H1 (cell line): Measurements from ENCODE around the gene SERGEF. TPM values are rescaled to one million over a fixed set of nuclear protein-coding genes. Genes with fewer than 3 reads are reported as not detected.

Source experiments
- CTCF ChIA-PET: fragments of 300-600 bp; sonication (Branson Sonifier 250); formaldehyde crosslinking; loops from one replicate; lab custom pipeline; 2021; ENCODE audit not compliant: partially characterized antibody; lab: Charles Lee
- POLR2A ChIA-PET: fragments of 300-600 bp; sonication (Branson Sonifier 250); formaldehyde crosslinking; loops from one replicate; lab custom pipeline; 2021; ENCODE audit warnings: inconsistent platforms; ENCODE audit not compliant: partially characterized antibody; lab: Charles Lee
- DNase-seq, 2 experiments: peaks; one replicate each; pipeline versions ENCODE4 v3.0.0 to v3.0.0-alpha.2; 2010 to 2022; ENCODE audit warnings: low spot score in 2 of 2, low read depth in 1 of 2, mixed read lengths in 1 of 2
- FAIRE-seq: peaks from 2 replicates; lab custom pipeline; 2011; peaks lifted over from hg19 to GRCh38; lab: Jason Lieb, UNC
- H2AFZ ChIP-seq: 2 replicates; pipeline ENCODE4 v1.8.1; 2012; ENCODE audit warnings: low read length, inconsistent platforms
- H2AK5ac ChIP-seq: 2 replicates; pipeline ENCODE4 v1.6.1; 2013; ENCODE audit warnings: low read depth, low read length
- H2BK120ac ChIP-seq: replicated peaks from 2 replicates; pipeline ENCODE3; 2013; ENCODE audit warnings: low read depth, low read length, inconsistent platforms
- H2BK12ac ChIP-seq: 2 replicates; pipeline ENCODE4 v1.6.1; 2013; ENCODE audit warnings: low read depth, low read length
- H2BK15ac ChIP-seq: 2 replicates; pipeline ENCODE4 v1.6.1; 2013; ENCODE audit warnings: low read length
- H2BK20ac ChIP-seq: 2 replicates; pipeline ENCODE4 v1.6.1; 2013; ENCODE audit warnings: low read length
- H2BK5ac ChIP-seq: 2 replicates; pipeline ENCODE4 v1.6.1; 2013; ENCODE audit warnings: low read depth, low read length
- H3K14ac ChIP-seq: 2 replicates; pipeline ENCODE4 v1.6.1; 2013; ENCODE audit warnings: inconsistent platforms; ENCODE audit not compliant: insufficient read length
- H3K18ac ChIP-seq: 2 replicates; pipeline ENCODE4 v1.6.1; 2013; ENCODE audit warnings: low read length; ENCODE audit errors: extremely low read depth
- H3K23ac ChIP-seq: 2 replicates; pipeline ENCODE4 v1.6.1; 2013; ENCODE audit warnings: inconsistent platforms; ENCODE audit not compliant: insufficient read length
- H3K23me2 ChIP-seq: 2 replicates; pipeline ENCODE4 v1.6.1; 2013; ENCODE audit warnings: low read depth, low read length
- H3K27ac ChIP-seq: 2 replicates; pipeline ENCODE4 v1.6.1; 2011; ENCODE audit warnings: low read depth, low read length, inconsistent platforms
- H3K27me3 ChIP-seq, 4 experiments: replicated peaks in 1 of 4; 1 replicate in 1 of 4; 2 replicates in 3 of 4; pipeline versions ENCODE4 v1.6.1 to v1.8.1; 2011 to 2013; ENCODE audit warnings: low read length in 3 of 4, mild to moderate bottlenecking in 3 of 4, inconsistent platforms in 2 of 4, mixed read lengths in 2 of 4, moderate library complexity in 1 of 4; ENCODE audit not compliant: control insufficient read depth in 3 of 4, insufficient read depth in 3 of 4; ENCODE audit errors: extremely low read depth in 1 of 4
- H3K36me3 ChIP-seq, 4 experiments: 2 replicates each; pipeline versions ENCODE4 v1.6.1 to v1.8.1; 2011 to 2013; ENCODE audit warnings: mild to moderate bottlenecking in 4 of 4, low read length in 3 of 4, moderate library complexity in 2 of 4, control low read depth in 1 of 4, inconsistent platforms in 1 of 4; ENCODE audit not compliant: insufficient read depth in 4 of 4, control insufficient read depth in 2 of 4
- H3K4ac ChIP-seq: replicated peaks from 2 replicates; pipeline ENCODE3; 2013; ENCODE audit warnings: low read length, low read depth, mixed read lengths, inconsistent platforms; ENCODE audit not compliant: insufficient read length
- H3K4me1 ChIP-seq, 4 experiments: replicated peaks in 1 of 4; 1 replicate in 1 of 4; 2 replicates in 3 of 4; pipeline versions ENCODE4 v1.6.1 to v1.8.1; 2011 to 2013; ENCODE audit warnings: low read length in 3 of 4, inconsistent platforms in 2 of 4, mixed read lengths in 1 of 4; ENCODE audit not compliant: insufficient read depth in 4 of 4, control insufficient read depth in 3 of 4
- H3K4me2 ChIP-seq, 2 experiments: 2 replicates each; pipeline versions ENCODE4 v1.6.1 to v1.8.1; 2011 to 2013; ENCODE audit warnings: low read depth in 2 of 2, low read length in 2 of 2, control low read depth in 1 of 2, inconsistent platforms in 1 of 2, mild to moderate bottlenecking in 1 of 2; ENCODE audit not compliant: insufficient read depth in 1 of 2
- H3K4me3 ChIP-seq, 4 experiments: fragments of 200-600, 300-600 bp in 1 of 4; sonication (generic), shearing (Covaris generic), sonication (Bioruptor Twin) in 1 of 4; 2 replicates each; pipeline versions ENCODE4 v1.5.1 to v1.8.1; 2011 to 2016; ENCODE audit warnings: low read length in 4 of 4, low read depth in 3 of 4, control low read depth in 2 of 4, inconsistent platforms in 2 of 4, mild to moderate bottlenecking in 2 of 4, mixed read lengths in 1 of 4, moderate library complexity in 1 of 4; ENCODE audit not compliant: insufficient read depth in 2 of 4; ENCODE audit errors: extremely low read depth in 1 of 4
- H3K56ac ChIP-seq: replicated peaks from 2 replicates; pipeline ENCODE3; 2013; ENCODE audit warnings: low read depth, mild to moderate bottlenecking, mixed read lengths, low read length, inconsistent platforms; ENCODE audit not compliant: insufficient read length
- H3K79me1 ChIP-seq: 2 replicates; pipeline ENCODE4 v1.6.1; 2013; ENCODE audit warnings: low read depth, low read length, control low read depth
- H3K79me2 ChIP-seq, 2 experiments: 2 replicates each; pipeline versions ENCODE4 v1.6.1 to v1.8.1; 2012 to 2013; ENCODE audit warnings: low read length in 2 of 2, mild to moderate bottlenecking in 2 of 2, inconsistent platforms in 1 of 2; ENCODE audit not compliant: insufficient read depth in 2 of 2, control insufficient read depth in 1 of 2
- H3K9ac ChIP-seq, 4 experiments: replicated peaks in 1 of 4; 1 replicate in 1 of 4; 2 replicates in 3 of 4; pipeline versions ENCODE4 v1.6.1 to v1.8.1; 2011 to 2013; ENCODE audit warnings: low read depth in 3 of 4, low read length in 3 of 4, control low read depth in 2 of 4, mild to moderate bottlenecking in 2 of 4, moderate library complexity in 2 of 4, inconsistent platforms in 1 of 4; ENCODE audit errors: extremely low read depth in 1 of 4
- H3K9me3 ChIP-seq, 2 experiments: 2 replicates each; pipeline versions ENCODE4 v1.6.1 to v1.8.1; 2012 to 2013; ENCODE audit warnings: mild to moderate bottlenecking in 2 of 2, moderate library complexity in 2 of 2, control low read depth in 1 of 2, inconsistent platforms in 1 of 2, low read depth in 1 of 2, low read length in 1 of 2, mixed read lengths in 1 of 2; ENCODE audit not compliant: insufficient read depth in 2 of 2
- H4K20me1 ChIP-seq, 2 experiments: replicated peaks in 1 of 2; 2 replicates each; pipeline versions ENCODE3 to v1.8.1; 2011 to 2013; ENCODE audit warnings: inconsistent platforms in 2 of 2, low read length in 2 of 2, mild to moderate bottlenecking in 1 of 2; ENCODE audit not compliant: insufficient read depth in 2 of 2, control insufficient read depth in 1 of 2
- H4K5ac ChIP-seq: 2 replicates; pipeline ENCODE4 v1.6.1; 2013; ENCODE audit warnings: low read length, low read depth, mixed read lengths, inconsistent platforms; ENCODE audit not compliant: insufficient read length
- H4K8ac ChIP-seq: 2 replicates; pipeline ENCODE4 v1.8.0; 2013; ENCODE audit warnings: mild to moderate bottlenecking, moderate library complexity, low read length, inconsistent platforms; ENCODE audit not compliant: insufficient read depth; ENCODE audit errors: extremely low read depth
- H4K91ac ChIP-seq: replicated peaks from 2 replicates; pipeline ENCODE3; 2013; ENCODE audit warnings: low read length, mixed read lengths, inconsistent platforms; ENCODE audit not compliant: insufficient read length
- BCL11A ChIP-seq, 2 experiments: IDR thresholded peaks; one replicate each; pipeline ENCODE4 v1.6.1; 2011; ENCODE audit warnings: low read depth in 2 of 2, low read length in 2 of 2, mild to moderate bottlenecking in 2 of 2
- CBX8 ChIP-seq: fragments of 300-800, 300-1000 bp; sonication (generic); IDR thresholded peaks from 2 replicates; pipeline ENCODE4 v1.7.1; 2016; ENCODE audit warnings: low read depth, low read length, borderline replicate concordance
- CHD1 ChIP-seq: IDR thresholded peaks from 2 replicates; pipeline ENCODE4 v1.6.1; 2012; ENCODE audit warnings: low read depth, low read length, improper control_type of control experiment
- E2F6 ChIP-seq: IDR thresholded peaks from 2 replicates; pipeline ENCODE4 v1.6.1; 2012; ENCODE audit warnings: inconsistent platforms
- EZH2 ChIP-seq: fragments of 200-600 bp; sonication (generic); IDR thresholded peaks from 2 replicates; pipeline ENCODE4 v1.7.1; 2012; ENCODE audit warnings: low read depth, mild to moderate bottlenecking, moderate library complexity, low read length, inconsistent platforms; ENCODE audit not compliant: severe bottlenecking
- MAFK ChIP-seq: IDR thresholded peaks from 2 replicates; pipeline ENCODE4 v1.6.1; 2012; ENCODE audit warnings: low read depth, mild to moderate bottlenecking, improper control_type of control experiment, low read length
- POLR2A ChIP-seq, 2 experiments: IDR thresholded peaks; 1 replicate in 1 of 2; 2 replicates in 1 of 2; pipeline ENCODE4 v1.6.1; 2011; ENCODE audit warnings: low read depth in 2 of 2, low read length in 2 of 2, mild to moderate bottlenecking in 2 of 2; ENCODE audit errors: control extremely low read depth in 1 of 2
- SIRT6 ChIP-seq: IDR thresholded peaks from one replicate; pipeline ENCODE4 v1.7.1; 2012; ENCODE audit warnings: low read length, inconsistent platforms
- SP2 ChIP-seq: IDR thresholded peaks from 2 replicates; pipeline ENCODE4 v1.6.1; 2012; ENCODE audit warnings: mild to moderate bottlenecking, low read length, inconsistent platforms
- SP4 ChIP-seq: IDR thresholded peaks from 2 replicates; pipeline ENCODE4 v1.6.1; 2012; ENCODE audit warnings: low read length, inconsistent platforms
- TAF7 ChIP-seq: optimal IDR thresholded peaks from 2 replicates; pipeline ENCODE3; 2011; ENCODE audit warnings: low read depth, mild to moderate bottlenecking, inconsistent platforms, low read length, moderate library complexity, borderline replicate concordance
- WGBS, 2 experiments: shearing (Covaris generic) in 1 of 2; methylation state at CpG; one replicate each; pipeline versions ENCODE4 v1.1.6 to v1.1.7; 2013 to 2015; ENCODE audit warnings: low lambda C conversion rate in 2 of 2, mixed read lengths in 2 of 2, inconsistent platforms in 1 of 2, low coverage in 1 of 2, missing lambda C conversion rate in 1 of 2; ENCODE audit not compliant: insufficient replicate concordance in 2 of 2, insufficient coverage in 1 of 2, insufficient read length in 1 of 2; ENCODE audit errors: extremely low coverage in 1 of 2, missing lambda C conversion rate in 1 of 2; 5-methylcytosine and 5-hydroxymethylcytosine counted together
- polyA plus RNA-seq, 7 experiments: library from polyadenylated mRNA; depleted of rRNA in 3 of 7; stranded (reverse) in 5 of 7; unstranded in 2 of 7; fragments of >200 nt in 5 of 7; fragments of 200-250 nt in 2 of 7; gene quantifications; 1 replicate in 5 of 7; 2 replicates in 1 of 7; 4 replicates in 1 of 7; pipeline versions ENCODE4 v1.2.1 to v1.2.3, GENCODE V29; 2011 to 2013; ENCODE audit warnings: missing spikeins in 2 of 7, mixed read lengths in 2 of 7
- total RNA-seq: library from RNA; stranded (reverse); fragmentation: NEBNext Ultra II Directional; extraction: Animal tissue kit (Norgen Biotek cat#: 25700); gene quantifications from 2 replicates; pipeline ENCODE4 v1.2.1, GENCODE V29; 2021

The SERGEF gene
- total and polyA plus RNA-seq, 2 of the 8 experiments (the other 6 are each of a cell fraction or from before 2014, with no cell fraction given), result 16.6 to 28.8 TPM

GRCh38 chr11:17755891-17756290 is 257.0 kb downstream of the SERGEF start:
- no peak overlapping the region for H2AK5ac ChIP-seq
- no peak overlapping the region for H3K4ac ChIP-seq
- no peak overlapping the region for H4K5ac ChIP-seq
- DNase-seq (no peak), FAIRE-seq (no peak)
- no peak overlapping the region for H3K14ac ChIP-seq
- H3K27ac ChIP-seq, result no peak overlapping the region
- ChIA-PET CTCF (interaction anchor here (0.9 to 2.8 kb wide), 9 partner anchors 9 to 236 kb away, joined by 3 to 14 read pairs (median 6); no protein-coding TSS in a partner anchor), POLR2A (interaction anchor here (0.6 to 1.0 kb wide), 2 partner anchors 19 to 26 kb away, joined by 3 read pairs; no protein-coding TSS in a partner anchor)
- H3K18ac ChIP-seq, result no peak overlapping the region
- no peaks in the 10 kb centered on the region for H4K20me1 ChIP-seq
- H2BK5ac ChIP-seq, result no peak overlapping the region
- no peak overlapping the region for H3K56ac ChIP-seq
- H3K79me2 ChIP-seq, result no peaks in the 10 kb centered on the region
- WGBS, 2 experiments, result 83% methylated on average over 3 of the region's 3 CpGs; no CpG with 5 or more reads in 1 of the 2 experiments
- no peak overlapping the region for H3K4me2 ChIP-seq
- no peak overlapping the region for H2BK15ac ChIP-seq
- no peaks in the 10 kb centered on the region for H3K36me3 ChIP-seq
- no peak overlapping the region for H3K4me3 ChIP-seq
- no peak overlapping the region for H2AFZ ChIP-seq
- H3K23ac ChIP-seq, result no peak overlapping the region
- no peak overlapping the region for H2BK20ac ChIP-seq
- H2BK12ac ChIP-seq, result no peak overlapping the region
- H2BK120ac ChIP-seq, result no peak overlapping the region
- peaks cover 0 to 2% (median under 1%) of the 10 kb centered on the region in 4 experiments; a peak in 1 of 7 replicates for H3K4me1 ChIP-seq
- no peaks in the 10 kb centered on the region for H3K27me3 ChIP-seq
- H3K79me1 ChIP-seq, result no peaks in the 10 kb centered on the region
- no peak for TF ChIP-seq SP4
- no peak for TF ChIP-seq POLR2A (IDR thresholded peaks at IDR 0.05; ENCODE audit: control extremely low read depth in 1 of 2, low read depth in 2 of 2, low read length in 2 of 2)
- no peak for TF ChIP-seq SP2
- no peak for TF ChIP-seq SIRT6
- no peak for TF ChIP-seq E2F6
- no peak for TF ChIP-seq CBX8
- TF ChIP-seq BCL11A (IDR thresholded peaks at IDR 0.05; ENCODE audit: low read depth in 2 of 2, low read length in 2 of 2), result no peak
- TF ChIP-seq EZH2, result no peak
- no peak for TF ChIP-seq CHD1
- TF ChIP-seq MAFK, result no peak
- TF ChIP-seq TAF7, result no peak
- TF ChIP-seq, all 59 proteins: peak for 0
- Histone ChIP-seq H4K8ac (no peak overlapping the region), H4K91ac (no peak overlapping the region), H3K9ac (no peak overlapping the region), H3K9me3 (no peaks in the 10 kb centered on the region), H3K23me2 (no peaks in the 10 kb centered on the region)
